H1 (cell line): ENCODE data around the gene PRPS1.

Source experiments
- ATF2 ChIP-seq: IDR thresholded peaks from 2 replicates; pipeline ENCODE4 v1.6.1; 2012; ENCODE audit warnings: low read length, inconsistent platforms
- RXRA ChIP-seq: IDR thresholded peaks from 2 replicates; pipeline ENCODE4 v1.6.1; 2011; ENCODE audit warnings: low read depth, mild to moderate bottlenecking, low read length, moderate library complexity; ENCODE audit not compliant: insufficient read depth
- TF ChIP-seq, protein P1 (sequence below), 3 experiments: IDR thresholded peaks; 1 replicate in 2 of 3; 2 replicates in 1 of 3; pipeline versions ENCODE4 v1.5.1 to v1.6.1; 2011; ENCODE audit warnings: low read length in 3 of 3, mild to moderate bottlenecking in 3 of 3, inconsistent platforms in 2 of 3, low read depth in 1 of 3, moderate library complexity in 1 of 3; ENCODE audit not compliant: insufficient read depth in 1 of 3; ENCODE audit errors: control extremely low read depth in 1 of 3

GRCh38 chrX:107683931-107684330 lies 55.6 kb downstream of the PRPS1 start:
- TF ChIP-seq, protein P1, sequence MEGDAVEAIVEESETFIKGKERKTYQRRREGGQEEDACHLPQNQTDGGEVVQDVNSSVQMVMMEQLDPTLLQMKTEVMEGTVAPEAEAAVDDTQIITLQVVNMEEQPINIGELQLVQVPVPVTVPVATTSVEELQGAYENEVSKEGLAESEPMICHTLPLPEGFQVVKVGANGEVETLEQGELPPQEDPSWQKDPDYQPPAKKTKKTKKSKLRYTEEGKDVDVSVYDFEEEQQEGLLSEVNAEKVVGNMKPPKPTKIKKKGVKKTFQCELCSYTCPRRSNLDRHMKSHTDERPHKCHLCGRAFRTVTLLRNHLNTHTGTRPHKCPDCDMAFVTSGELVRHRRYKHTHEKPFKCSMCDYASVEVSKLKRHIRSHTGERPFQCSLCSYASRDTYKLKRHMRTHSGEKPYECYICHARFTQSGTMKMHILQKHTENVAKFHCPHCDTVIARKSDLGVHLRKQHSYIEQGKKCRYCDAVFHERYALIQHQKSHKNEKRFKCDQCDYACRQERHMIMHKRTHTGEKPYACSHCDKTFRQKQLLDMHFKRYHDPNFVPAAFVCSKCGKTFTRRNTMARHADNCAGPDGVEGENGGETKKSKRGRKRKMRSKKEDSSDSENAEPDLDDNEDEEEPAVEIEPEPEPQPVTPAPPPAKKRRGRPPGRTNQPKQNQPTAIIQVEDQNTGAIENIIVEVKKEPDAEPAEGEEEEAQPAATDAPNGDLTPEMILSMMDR (IDR thresholded peaks at IDR 0.05; ENCODE audit: control extremely low read depth in 1 of 3, insufficient read depth in 1 of 3, low read depth in 1 of 3, low read length in 3 of 3) = no peak
- TF ChIP-seq RXRA (no peak), ATF2 (no peak)
